Loucy (cell line): ENCODE results near the gene PRSS23.

ENCODE experiments used
- EZH2phosphoT487 ChIP-seq: fragments of 200-600 bp; IDR thresholded peaks from 2 replicates; pipeline ENCODE4 v1.6.1; 2018; ENCODE audit warnings: antibody characterized with exemption, mild to moderate bottlenecking, moderate library complexity, borderline replicate concordance
- TF ChIP-seq, protein P1 (sequence below): fragments of 200-600 bp; sonication (generic); conservative IDR thresholded peaks from 2 replicates; pipeline ENCODE4 v1.5.1; 2014; ENCODE audit warnings: mild to moderate bottlenecking, antibody characterized with exemption, low read length

DNA sequence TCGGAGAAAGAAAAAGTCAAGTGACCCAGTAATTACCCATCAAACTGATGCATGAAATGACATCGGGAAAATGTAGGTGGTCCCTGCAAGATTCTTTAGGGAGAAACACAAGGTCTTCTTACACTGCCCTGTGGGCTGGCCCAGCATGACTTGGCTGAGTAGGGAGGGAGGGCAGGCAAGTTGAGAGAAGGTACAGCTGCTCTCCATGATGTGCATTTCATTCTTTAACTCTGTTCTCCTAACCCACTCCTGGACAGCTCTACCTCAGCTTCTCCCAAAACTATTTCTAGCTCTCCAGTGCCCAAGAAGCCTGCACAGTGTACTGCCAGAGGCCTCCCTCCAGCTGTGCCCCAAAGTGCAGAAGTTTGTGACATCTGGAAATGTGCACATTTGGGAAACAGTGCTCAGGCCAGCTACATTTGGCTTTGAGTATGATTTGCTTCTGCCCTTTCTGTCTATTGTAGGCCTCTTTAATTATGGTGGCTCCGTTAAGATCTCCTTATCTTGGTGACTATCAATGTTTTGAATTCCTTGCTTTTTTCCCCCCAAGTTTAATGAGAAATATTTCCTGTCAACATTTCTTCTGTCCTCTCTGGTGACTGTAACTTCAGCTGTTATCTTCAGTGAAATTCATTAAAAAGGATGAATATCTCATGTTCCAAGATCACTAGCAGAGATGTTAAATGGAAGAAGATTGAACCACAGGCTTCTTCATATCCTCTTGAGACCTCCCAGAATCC, 26.7 kb upstream of the PRSS23 start:
- TF ChIP-seq, protein P1, sequence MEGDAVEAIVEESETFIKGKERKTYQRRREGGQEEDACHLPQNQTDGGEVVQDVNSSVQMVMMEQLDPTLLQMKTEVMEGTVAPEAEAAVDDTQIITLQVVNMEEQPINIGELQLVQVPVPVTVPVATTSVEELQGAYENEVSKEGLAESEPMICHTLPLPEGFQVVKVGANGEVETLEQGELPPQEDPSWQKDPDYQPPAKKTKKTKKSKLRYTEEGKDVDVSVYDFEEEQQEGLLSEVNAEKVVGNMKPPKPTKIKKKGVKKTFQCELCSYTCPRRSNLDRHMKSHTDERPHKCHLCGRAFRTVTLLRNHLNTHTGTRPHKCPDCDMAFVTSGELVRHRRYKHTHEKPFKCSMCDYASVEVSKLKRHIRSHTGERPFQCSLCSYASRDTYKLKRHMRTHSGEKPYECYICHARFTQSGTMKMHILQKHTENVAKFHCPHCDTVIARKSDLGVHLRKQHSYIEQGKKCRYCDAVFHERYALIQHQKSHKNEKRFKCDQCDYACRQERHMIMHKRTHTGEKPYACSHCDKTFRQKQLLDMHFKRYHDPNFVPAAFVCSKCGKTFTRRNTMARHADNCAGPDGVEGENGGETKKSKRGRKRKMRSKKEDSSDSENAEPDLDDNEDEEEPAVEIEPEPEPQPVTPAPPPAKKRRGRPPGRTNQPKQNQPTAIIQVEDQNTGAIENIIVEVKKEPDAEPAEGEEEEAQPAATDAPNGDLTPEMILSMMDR = no peak
- TF ChIP-seq EZH2phosphoT487 = no peak
